Epithelial cell of proximal tubule (primary cell): ENCODE data around the gene METAP1D. TPM values are rescaled to one million over a fixed set of nuclear protein-coding genes. Genes with fewer than 3 reads are reported as not detected.
"Not testable (repeated sequence)": the region's sequence is repeated elsewhere in the genome, so short reads cannot be mapped to it uniquely, and the experiment has no call there.

Source experiments
- DNase-seq: peaks from one replicate; pipeline ENCODE4 v3.0.0-alpha.2; 2011; ENCODE audit warnings: low read depth
- H3K4me3 ChIP-seq: 2 replicates; pipeline ENCODE4 v1.5.1; 2011; ENCODE audit warnings: low read depth, mild to moderate bottlenecking, low read length
- total RNA-seq: library from RNA; depleted of rRNA; stranded (reverse); fragments of >200 nt; gene quantifications from 2 replicates; pipeline ENCODE4 v1.2.3, GENCODE V29; 2015
- TF ChIP-seq, protein P1 (sequence below): conservative IDR thresholded peaks from 2 replicates; pipeline ENCODE4 v1.5.1; 2012; ENCODE audit warnings: low read depth, mild to moderate bottlenecking, low read length

METAP1D gene
- total RNA-seq, 1 donor from 2014 or later = 5.5 TPM

DNA sequence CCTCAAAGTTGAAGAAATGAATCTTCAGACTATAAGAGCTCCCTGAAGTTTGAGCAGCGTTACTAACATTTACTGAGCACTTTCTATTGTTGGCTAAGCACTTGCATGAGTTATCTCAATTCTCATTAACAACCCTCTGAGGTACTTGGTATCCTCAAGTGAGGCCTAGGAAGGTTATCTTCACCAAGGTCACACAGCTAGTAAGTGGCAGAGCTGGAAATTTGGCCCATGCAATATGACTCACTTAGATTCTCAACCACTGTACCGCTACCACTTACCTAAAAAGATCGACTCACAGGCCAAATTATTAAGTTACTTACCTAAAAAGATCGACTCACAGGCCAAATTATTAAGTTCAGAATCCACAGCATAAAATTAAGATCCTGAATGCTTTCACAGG is 8.7 kb upstream of the METAP1D start:
- no peak for DNase-seq
- TF ChIP-seq, protein P1, sequence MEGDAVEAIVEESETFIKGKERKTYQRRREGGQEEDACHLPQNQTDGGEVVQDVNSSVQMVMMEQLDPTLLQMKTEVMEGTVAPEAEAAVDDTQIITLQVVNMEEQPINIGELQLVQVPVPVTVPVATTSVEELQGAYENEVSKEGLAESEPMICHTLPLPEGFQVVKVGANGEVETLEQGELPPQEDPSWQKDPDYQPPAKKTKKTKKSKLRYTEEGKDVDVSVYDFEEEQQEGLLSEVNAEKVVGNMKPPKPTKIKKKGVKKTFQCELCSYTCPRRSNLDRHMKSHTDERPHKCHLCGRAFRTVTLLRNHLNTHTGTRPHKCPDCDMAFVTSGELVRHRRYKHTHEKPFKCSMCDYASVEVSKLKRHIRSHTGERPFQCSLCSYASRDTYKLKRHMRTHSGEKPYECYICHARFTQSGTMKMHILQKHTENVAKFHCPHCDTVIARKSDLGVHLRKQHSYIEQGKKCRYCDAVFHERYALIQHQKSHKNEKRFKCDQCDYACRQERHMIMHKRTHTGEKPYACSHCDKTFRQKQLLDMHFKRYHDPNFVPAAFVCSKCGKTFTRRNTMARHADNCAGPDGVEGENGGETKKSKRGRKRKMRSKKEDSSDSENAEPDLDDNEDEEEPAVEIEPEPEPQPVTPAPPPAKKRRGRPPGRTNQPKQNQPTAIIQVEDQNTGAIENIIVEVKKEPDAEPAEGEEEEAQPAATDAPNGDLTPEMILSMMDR = no peak
- no peak overlapping the region for H3K4me3 ChIP-seq

DNA sequence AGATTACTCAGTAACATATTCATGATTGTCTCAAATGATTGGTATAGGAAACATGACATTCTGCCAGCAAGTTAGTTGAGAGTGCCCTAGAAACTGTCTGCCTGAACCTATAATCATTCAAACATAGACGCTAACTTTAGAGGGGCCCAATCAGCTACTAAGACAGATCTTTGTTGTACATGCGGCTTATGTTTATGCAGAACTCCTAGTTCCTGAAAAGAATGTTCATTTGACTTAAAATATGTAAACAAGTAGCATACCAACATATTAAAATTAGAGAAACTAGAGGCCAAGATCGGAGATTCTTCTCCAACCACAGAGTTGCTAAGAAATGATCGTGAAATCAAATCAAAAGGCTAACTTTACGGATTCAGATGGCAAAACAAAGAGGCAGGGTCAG is 4.2 kb upstream of the METAP1D start:
- TF ChIP-seq, protein P1 = no peak

DNA sequence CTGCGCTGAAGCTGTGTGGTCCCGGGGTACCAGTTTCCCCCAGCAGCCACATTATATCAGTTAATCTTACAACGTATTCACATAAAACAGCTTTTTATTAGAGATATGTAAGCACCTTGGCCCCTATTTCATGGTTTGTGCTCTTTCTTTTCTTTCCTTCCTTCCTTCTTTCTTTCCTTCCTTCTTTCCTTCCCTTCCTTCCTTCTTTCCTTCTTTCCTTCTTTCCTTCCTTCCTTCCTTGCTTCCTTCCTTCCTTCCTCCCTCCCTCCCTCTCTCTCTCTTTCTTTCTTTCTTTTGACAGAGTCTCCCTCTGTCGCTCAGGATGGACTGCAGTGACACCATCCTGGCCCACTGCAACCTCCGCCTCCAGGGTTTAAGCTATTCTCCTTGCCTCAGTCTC is 3.7 kb upstream of the METAP1D start:
- DNase-seq = no peak
- TF ChIP-seq, protein P1 = no peak
- no peak overlapping the region for H3K4me3 ChIP-seq

More for the DNA sequence above, 4.2 kb upstream of the METAP1D start:
- H3K4me3 ChIP-seq = no peak overlapping the region
- DNase-seq = no peak

DNA sequence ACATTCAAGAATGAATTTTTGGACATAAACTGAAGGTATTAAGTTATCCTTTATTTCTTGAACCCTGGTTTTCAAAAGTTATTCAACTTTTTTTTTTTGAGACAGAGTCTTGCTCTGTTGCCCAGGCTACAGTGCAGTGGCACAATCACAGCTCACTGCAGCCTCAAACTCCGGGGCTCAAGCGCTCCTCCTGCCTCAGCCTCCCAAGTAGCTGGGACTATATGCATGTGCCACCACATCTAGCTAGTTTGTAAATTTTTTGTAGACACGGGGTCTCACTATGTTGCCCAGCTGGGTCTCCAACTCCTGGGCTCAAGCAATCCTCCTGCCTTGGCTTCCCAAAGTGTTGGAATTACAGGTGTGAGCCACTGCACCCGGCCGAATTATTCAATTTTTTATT is 2.7 kb upstream of the METAP1D start:
- DNase-seq = not testable (repeated sequence)

DNA sequence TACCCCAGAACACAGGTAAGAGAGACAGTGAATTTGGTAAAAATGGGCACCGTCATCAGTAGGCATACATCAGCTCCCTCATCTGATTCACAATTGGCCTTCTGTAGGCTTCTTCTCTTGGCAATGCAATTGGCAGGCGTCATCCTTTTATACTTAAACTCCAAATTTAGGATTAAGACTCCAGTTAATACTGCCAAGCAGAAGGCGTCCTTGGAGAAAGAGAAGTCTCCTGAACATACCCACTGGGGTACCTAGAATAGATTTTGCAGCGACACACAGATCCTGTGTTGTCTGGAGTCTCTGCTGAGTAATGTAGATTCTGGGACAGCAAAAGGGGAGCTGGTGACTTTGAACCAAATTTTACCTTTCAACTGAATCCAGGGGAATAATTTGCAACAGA is 592 bp upstream of the METAP1D start:
- no peak for DNase-seq
- TF ChIP-seq, protein P1 = no peak

More for the DNA sequence above, 2.7 kb upstream of the METAP1D start:
- not testable (repeated sequence) for H3K4me3 ChIP-seq

DNA sequence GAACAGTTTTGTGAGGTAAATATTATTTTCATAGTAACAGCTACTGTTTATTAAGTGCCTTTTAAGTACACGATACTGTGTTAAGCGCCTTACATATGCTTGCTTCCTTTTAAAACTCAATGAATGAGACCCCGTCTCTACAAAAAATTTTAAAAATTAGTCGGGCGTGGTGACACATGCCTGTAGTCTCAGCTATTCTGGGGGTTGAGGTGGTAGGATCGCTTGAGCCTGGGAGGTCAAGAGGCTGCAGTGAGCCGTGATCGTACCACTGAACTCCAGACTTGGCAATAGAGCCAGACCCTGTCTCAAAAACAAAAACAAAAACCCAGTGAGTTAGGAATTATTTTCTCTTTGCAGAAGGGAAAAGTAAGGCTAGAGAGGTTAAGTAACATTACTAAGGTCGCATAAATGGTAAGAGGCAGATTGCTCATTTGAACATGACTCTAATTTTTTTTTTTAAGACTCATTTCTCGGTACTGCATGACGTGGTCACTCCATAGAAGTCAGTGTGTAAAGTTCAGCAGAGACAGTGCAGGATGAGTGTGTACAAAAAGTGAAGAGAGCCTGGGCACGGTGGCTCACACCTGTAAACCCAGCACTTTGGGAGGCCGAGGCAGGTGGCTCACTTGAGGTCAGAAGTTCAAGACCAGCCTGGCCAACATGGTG is 1.1 kb downstream of the METAP1D start:
- no peak overlapping the region for H3K4me3 ChIP-seq
- TF ChIP-seq, protein P1 = no peak
- no peak for DNase-seq

More for the DNA sequence above, 592 bp upstream of the METAP1D start:
- peak overlapping the region; percentile 85 for H3K4me3 ChIP-seq

DNA sequence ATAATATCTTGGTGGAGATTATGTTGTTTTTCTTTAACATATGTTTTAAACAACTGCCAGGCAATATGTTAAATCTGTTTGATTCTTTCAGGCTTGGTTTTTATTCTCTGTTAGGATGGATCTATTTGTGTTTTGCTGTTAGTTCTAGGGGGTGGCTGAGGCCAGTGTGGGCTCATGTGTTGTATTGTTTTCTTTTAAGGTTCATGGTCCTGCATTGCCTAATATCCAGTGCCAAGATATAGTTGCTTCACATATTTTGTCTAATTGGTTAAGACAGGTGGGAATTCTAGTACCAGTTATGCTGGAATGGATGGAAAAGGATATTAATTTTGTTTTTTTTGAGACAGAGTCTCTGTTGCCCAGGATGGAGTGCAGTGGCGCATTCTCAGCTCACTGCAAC is 7.6 kb downstream of the METAP1D start:
- TF ChIP-seq, protein P1 = no peak
- DNase-seq = no peak
- no peak overlapping the region for H3K4me3 ChIP-seq
